ENCODE data around the gene DDX55. TPM values are rescaled to one million over a fixed set of nuclear protein-coding genes. Genes with fewer than 3 reads are reported as not detected.

The DDX55 gene
- total and polyA plus RNA-seq, 2 of the 13 experiments (the other 11 are each of a cell fraction or from before 2014, with no cell fraction given), result 22.2 to 37.0 TPM

- TF ChIP-seq ZBTB40 (IDR thresholded peaks at IDR 0.05) (peak; percentile 98), ZBTB40 (CRISPR knock-in tag; IDR thresholded peaks at IDR 0.05) (peak; percentile 90), ZBTB3 (CRISPR knock-in tag; IDR thresholded peaks at IDR 0.05; ENCODE audit: borderline replicate concordance, low read depth) (peak; percentile 88), NFIC (IDR thresholded peaks at IDR 0.05; ENCODE audit: low read length) (peak; percentile 35; the same call in 1 of the 2 replicates), PRPF4 (IDR thresholded peaks at IDR 0.05; ENCODE audit: low read depth, low read length, poor library complexity, severe bottlenecking) (no peak), MLX (CRISPR knock-in tag; IDR thresholded peaks at IDR 0.05) (no peak), SIN3B (IDR thresholded peaks at IDR 0.05; ENCODE audit: low read length) (peak; percentile 99), BATF2 (CRISPR knock-in tag; IDR thresholded peaks at IDR 0.05) (peak; percentile 81; the same call in 1 of the 2 replicates), ZNF580 (CRISPR knock-in tag; IDR thresholded peaks at IDR 0.05; ENCODE audit: borderline replicate concordance, low read depth) (peak; percentile 97), ATRX (CRISPR knock-in tag; IDR thresholded peaks at IDR 0.05; ENCODE audit: borderline replicate concordance) (no peak), CREM (IDR thresholded peaks at IDR 0.05) (peak; percentile 68; the same call in 1 of the 2 replicates), CREM (CRISPR knock-in tag; IDR thresholded peaks at IDR 0.05) (peak; percentile 65; the same call in 1 of the 2 replicates), KDM4B (CRISPR knock-in tag; IDR thresholded peaks at IDR 0.05) (peak; percentile 83; the same call in 1 of the 2 replicates), TEF (CRISPR knock-in tag; IDR thresholded peaks at IDR 0.05) (no peak; the same call in 1 of the 2 replicates), ZNF878 (CRISPR knock-in tag; IDR thresholded peaks at IDR 0.05) (peak; percentile 80; the same call in 1 of the 2 replicates), ZNF639 (CRISPR knock-in tag; conservative IDR thresholded peaks at IDR 0.05) (peak; percentile 91; the same call in 1 of the 2 replicates)
Measured at GRCh38 chr12:123601602-123602489, at the start of gene DDX55 (continued).

Measured in HepG2 (cell line).